ENCODE results near the gene PLA2G4A.

The PLA2G4A gene

DNA sequence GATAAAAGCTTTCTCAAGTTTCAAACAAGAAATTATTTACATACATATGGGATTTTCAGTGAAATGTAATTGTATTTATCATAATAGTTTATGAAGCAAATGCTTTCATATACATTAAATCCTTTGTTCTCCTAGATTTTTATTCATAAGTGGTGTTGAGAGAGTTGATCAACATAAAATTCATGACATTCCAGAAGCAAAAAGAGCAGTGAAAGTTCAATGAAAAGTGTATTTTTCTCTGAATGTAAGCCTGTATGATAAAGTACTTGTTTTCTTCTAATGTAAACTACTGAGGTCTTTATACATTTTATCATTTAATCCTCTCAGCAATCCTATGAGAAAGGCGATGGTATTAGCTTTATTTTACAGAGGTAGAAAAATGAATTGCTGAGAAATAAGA, 146.5 kb downstream of the PLA2G4A start:
- no peak for DNase-seq

DNA sequence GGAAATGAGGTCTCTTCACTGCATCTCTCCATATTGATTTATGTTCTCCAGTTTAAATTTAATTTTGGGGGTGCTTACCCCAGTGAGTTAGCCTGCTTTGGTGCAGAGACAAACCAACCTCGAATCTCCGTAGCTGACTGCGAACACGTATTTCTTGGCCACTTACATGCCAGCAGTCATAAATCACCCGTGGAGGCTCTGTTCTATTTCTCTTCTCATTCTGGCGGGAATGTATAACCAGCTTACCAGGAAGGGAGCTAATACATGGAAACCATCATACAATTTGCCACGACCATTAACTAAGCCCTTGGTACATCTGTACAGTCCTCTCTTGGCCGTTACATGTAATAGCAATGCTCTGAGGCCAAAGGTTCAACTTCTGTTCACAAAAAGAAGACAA, 148.0 kb downstream of the PLA2G4A start:
- no peak for DNase-seq

DNA sequence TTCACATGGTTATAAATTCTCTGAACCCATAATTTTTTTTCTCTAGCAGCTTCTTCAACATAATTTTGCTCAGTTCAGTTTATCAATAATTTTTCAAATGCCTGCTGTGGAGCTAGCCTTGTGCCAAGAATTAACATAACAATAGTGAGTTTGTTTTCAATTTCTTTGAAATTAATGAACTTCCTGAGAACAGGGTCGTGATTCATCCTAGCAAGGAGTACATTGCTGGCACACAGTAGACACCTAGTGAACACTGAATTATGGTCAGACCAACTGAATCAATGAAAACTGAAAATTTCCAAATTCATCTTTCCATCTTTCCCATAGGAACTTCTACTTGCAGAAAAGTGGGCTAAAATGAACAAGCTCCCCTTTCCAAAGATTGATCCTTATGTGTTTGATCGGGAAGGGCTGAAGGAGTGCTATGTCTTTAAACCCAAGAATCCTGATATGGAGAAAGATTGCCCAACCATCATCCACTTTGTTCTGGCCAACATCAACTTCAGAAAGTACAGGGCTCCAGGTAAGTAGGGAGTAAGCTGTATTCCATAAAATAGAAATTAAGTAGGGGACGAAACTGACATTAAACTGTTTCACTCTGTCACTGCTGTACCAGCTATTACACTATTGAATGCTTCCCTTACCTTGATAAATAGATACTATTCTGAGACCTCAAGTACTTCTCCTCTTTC, 148.7 kb downstream of the PLA2G4A start:
- DNase-seq, result no peak

DNA sequence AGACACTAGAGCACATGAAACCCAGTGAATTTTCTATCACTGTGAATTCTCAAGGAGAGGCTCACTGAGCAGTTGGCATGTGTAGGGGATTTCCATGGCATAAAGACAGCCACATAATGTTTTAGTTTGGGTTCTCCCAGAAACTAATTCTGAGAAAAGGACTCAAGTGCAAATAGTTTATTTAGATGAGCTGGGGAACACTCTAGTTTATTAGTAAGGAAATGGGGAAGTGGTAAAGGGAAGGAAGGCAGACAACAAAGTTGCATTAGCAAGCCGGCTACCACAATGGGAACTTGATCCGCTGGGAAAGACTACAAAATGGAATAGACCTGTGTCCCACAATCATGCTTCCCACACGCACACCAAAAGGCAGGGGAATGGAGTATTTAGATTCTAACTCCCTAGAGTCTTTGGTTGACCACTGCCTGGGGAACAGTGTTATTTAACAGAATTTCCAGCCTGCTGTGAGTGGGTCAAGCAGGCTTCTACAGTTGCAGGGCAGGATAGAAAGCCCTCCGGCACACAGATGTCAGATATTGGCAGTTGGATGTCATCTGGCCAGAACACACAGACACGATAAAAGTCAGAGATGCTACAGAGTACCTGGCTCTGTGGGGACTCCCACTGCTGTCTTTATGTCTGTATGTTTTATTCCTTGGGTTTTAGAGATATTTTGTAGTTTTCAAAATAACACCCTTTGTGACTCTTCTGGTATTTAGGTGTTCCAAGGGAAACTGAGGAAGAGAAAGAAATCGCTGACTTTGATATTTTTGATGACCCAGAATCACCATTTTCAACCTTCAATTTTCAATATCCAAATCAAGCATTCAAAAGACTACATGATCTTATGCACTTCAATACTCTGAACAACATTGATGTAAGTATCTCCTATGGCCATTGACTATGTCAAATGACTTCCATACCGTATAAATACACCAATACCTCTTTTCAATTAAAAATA, 150.1 kb downstream of the PLA2G4A start:
- no peak for DNase-seq

DNA sequence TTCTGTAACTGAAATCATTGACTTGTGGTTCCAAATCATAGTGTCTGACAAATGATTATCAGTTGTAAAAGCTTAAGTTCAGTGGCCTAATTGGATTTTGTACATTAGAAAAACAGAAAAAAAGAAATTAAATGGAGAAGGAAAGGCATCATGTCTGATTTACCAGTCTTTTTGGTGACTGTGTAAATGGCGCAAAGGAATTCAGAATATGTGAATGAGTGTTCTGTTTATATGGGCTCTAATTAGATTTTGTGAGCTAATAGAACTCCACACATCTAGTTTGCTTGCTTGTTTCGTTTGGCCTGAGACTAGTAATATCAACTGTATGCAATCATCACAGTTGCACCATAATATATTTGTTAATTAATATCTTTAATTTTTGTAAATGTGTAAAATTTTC, 151.7 kb downstream of the PLA2G4A start:
- no peak for DNase-seq

DNA sequence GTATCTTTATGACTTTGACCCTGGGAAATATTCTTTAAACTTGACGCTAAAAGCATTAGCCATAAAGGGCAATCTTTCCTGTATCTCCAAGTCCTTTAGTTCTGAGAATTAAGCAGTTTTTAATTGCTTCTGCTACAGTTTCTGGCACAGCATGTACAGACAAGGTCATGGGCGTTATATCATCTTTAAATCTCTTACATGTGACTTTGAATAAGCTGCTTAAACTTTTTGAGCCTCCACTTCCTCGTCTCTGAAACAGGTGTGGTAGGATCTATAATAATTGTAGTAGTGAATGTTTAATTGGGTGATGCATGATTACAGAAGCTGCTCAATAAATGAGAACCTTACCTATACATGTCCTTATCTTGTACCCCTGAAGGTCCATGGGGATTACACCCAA, 153.4 kb downstream of the PLA2G4A start:
- DNase-seq, result no peak

DNA sequence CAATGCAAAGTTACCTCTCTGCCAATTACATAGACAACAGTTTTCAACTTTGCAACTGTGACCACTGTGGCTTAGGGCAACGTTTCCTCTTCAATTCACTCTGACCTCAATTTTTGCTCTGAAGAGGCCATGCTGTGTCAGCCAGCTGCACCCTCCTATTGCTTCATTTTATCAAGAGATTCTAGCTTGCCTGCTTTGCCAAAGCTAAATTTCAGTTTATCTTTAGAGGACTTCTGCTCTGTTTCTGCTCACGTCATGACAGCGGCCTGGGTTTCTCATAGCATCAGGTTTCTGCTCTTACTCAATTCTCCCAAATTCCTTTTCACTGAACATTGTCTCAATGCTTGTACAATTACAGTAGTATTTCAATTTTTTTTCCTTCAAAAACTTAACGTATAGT, 154.6 kb downstream of the PLA2G4A start:
- no peak for DNase-seq

DNA sequence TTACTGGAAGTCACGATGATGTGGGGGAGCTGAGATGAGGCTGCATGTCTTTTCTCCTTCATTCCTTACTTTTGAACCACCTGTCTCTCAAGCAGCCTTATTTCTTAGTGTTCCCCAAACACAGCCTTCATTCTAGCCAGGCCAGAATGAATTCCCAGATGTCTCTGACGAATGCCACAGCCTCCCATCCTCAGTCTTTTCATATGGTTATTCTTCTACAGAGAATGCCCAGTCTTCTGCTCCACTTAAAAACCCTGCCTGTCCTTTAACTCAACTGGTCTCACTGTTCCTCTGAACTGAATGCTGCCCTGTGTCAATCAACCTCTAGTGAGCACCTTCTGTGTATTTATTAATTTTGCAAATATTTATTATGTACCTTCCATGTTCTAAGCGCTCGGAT, 156.2 kb downstream of the PLA2G4A start:
- no peak for DNase-seq

DNA sequence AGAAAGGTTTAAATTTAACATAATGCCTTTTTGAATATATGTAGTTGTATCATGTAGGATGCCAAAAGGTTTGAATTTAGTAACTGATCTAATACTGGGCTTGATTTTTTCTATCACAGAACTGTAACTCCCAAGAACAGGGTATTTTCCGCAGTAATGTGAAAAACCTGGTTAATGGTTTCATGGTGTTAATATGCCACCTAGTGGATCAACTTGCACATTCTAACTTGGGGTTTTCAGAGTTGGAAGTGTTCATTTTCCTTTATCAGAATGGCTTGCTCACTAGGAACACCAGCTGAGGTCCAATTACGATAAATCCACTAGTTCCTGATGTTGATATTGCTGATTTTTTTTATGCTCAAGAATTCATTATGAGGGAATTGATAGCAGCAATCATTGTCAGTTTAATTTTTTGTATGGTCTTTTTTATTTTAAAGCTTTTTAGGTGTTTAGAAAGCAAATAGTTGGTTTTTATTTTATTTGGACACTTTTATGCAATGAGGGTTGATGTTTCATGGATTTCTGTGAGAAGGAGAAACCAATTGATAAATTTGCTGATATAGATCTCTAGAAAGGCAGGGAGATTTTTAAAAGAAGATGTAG, 157.2 kb downstream of the PLA2G4A start:
- DNase-seq, result peak in 3 of 56 donors; percentile 2 to 12 (median 11)

DNA sequence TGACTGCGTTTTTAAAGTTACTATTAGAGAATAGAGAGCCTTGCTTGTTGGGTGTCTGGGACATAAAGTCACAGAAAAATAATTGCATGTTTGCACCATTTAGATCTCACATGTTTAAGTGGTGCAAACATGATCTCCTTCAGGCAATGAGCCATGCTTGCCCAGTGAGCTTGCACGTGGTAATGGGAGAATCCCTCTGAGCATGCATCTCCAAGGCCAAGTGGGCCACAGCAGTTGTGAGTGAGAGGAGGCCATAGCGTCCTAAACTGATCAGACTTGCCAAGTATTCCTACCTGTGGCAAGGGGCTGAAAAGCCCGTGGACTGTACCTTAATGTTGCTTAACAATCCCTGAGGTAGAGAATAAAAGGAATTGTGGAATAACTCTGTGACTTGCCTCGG, 158.3 kb downstream of the PLA2G4A start:
- DNase-seq, result no peak

DNA sequence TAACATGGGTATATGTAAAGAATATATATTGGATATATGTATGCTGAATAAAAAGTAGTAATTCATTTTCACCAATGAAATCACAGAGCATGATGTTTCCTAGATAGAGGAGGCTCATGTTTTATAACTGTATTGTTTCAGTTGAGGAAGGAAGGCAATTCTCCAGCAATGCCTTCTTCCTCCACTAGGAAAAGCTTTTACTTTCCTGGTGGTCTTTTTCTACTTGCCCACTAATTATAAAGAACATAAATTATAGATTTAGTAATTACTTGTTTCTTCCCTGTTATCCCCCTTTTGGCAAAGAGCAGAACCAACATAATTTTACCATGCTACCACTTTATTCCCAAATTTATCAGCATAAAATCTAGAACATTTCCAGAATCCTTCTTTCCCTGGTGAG, 159.0 kb downstream of the PLA2G4A start:
- no peak for DNase-seq

DNA sequence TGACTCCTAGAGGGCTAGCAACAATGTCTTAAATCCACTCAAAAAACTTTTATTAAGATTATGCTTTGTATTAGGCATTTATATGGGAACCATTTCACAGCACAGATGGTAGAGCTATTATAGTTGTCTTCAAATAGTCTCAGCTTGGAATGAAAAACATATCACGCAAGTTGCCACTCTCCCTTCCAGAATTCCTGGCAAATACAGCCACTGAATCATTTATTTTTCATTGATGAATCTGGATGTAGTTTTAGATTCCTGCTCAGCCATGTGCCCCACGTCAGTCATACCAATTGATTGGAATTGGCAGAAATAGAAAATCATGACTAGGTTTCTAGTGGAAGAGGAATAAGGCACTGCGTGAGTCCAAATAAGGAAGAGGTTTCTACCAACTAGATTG, 165.2 kb downstream of the PLA2G4A start:
- no peak for DNase-seq

DNA sequence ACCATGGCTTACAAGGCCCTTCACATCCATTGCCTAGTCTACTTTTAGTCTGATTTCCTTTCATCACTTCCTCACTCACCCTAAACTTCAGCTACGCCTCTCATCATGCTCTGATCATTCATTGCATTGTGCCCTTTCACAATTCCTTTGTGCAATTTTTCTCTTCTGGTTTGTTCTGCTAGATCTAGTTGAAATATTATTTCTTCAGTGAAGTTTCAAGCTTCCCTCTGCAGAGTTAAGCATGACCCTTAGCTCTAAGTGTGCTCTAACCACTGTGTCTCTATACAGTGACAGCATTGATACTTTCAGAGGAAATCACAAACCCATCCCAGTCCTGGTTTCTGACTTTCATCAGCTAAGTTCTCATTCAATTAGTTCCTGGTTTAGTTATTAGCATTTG, 166.1 kb downstream of the PLA2G4A start:
- no peak for DNase-seq

DNA sequence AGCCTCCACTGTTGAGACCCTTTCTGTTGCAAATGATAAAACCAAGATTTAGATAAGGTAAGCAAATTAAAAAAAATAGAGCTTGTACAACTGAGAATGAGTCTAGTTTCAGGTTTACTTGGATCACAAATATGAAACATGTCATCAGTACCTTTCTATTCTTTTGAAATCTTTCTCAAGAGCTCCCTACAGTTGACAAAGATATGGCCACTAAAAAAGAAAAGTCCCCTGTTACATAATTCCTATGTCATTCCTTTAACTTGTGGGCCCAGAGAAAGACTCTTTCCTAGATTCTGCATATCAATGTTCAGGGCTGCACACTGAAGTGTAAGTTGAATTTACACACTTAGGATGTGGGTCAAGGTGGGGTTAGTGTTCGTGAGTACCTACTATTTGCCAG, 168.1 kb downstream of the PLA2G4A start:
- no peak for DNase-seq

DNA sequence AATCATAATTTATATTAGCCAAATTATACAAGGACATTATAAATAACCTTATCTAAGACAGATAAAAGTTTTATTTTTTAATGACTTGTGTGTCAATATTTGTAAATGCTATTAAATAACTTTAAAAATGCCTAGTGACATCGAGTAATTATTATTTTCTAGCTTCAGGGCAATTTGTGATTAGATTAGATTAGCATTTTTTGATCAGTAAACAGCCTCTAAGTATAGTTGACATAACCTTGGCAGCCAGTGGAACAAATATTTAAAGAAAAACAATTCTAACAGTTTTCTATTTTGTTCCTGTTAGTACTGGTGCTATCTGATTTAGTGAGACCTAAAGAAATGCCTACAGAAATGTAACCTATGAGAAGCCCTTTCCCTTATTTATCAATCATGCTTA, 169.1 kb downstream of the PLA2G4A start:
- no peak for DNase-seq

DNA sequence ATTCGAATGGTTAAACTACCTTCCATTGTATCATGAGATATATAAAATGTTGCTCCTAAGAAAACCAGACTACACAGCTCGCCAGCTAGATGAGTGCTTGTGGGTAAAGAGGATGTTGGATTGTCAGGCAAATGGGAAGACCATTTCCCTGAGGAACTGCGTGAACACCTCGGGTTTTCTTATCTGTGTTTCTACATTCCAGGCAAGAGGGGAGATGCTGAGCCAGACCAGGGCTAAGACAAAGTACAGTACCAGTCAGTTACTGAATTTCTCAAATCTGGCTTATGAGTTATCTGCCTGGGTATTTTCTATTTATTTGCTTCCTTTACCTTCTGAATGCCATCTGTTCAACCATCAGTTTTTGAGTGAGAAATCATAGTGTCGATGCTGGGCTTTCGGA, 170.8 kb downstream of the PLA2G4A start:
- DNase-seq, result no peak

DNA sequence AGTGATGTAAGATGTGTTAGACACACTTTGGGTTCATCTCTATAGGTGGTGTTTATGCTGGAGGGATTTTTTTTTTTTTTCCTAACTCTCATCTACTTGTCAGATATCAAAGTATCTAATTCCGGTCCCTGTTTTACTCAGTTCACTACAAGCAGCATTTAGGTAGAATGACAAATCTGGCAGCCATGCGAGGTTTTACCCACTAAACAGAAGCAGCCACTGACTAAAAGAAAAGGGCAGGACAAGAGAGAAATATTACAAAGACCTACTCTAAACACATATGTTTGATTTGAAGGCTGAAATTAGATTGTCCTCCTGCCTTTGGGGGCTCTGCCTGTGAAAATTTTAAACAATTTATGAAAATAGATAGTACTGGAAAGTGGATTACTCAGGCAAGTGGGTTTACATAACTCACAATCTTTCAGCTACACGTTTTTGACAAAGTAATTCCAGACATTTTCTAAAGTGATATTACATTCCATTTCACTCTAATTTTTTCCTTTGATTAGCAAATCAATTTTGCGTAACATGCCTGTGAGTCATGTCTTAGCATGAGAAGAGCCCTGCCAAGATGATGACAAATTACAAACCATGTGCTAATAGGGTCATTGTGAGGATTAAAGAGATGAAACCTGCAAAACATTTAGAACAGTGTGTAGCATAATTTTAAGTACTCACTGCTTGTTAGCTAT, 172.6 kb downstream of the PLA2G4A start:
- DNase-seq, result peak in 3 of 56 donors; percentile 1 to 10 (median 2)

DNA sequence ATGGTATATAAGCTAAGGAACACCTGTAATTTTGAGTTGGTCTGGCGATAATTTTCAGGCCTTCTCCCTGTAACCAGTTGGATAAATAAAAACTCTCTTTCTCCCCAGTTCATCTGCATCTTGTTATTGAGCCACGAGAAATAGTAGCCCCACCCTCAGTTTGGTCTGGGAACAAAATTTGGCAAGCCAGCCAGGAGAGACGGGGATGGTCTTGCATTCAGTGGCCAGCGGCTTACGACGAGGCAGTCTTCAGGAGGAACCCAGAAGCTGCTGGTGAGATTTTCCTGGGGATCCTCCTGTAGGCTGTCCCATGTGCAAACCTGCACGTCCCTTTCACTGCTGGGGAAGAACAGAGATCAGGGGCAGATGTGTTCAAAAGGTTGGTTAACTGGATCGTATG, 174.6 kb downstream of the PLA2G4A start:
- no peak for DNase-seq

DNA sequence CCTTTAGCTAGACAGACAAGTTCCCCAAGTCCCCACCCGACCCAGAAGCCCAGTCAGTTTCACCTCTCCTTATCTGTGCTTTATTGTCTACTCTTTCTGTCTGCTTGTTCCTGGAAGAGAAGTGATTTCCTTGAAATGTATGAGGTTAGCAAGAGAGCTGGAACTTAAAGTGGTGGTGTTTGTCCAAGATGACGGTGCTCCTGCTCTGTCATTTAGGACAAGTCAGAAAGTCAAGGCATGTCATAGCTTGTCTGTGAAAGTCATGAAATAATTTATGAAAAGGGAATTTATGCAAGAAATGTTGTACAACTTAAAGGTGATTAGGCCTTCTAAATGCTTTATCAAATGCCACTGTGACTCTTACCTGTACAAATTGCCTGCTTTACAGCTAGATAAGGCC, 178.1 kb downstream of the PLA2G4A start:
- no peak for DNase-seq

DNA sequence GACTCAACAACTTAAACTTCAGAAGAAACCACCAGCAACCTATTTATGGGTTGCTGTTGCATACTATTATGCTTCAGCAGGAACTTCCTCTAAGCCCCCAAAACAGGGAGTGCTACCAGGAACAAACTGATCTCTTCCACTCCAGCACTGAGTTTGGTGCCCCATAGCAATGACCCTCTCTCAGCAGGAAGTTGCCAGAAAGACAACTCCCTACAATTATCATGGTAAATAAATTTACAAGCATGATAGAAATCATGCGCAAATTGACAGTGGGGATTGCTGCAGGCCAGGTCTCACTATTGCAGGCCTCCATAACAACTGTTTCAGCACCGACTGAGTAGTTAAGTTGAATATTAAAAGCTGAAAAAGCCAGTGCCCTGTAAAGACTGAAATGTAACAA, 180.6 kb downstream of the PLA2G4A start:
- DNase-seq, result no peak

DNA sequence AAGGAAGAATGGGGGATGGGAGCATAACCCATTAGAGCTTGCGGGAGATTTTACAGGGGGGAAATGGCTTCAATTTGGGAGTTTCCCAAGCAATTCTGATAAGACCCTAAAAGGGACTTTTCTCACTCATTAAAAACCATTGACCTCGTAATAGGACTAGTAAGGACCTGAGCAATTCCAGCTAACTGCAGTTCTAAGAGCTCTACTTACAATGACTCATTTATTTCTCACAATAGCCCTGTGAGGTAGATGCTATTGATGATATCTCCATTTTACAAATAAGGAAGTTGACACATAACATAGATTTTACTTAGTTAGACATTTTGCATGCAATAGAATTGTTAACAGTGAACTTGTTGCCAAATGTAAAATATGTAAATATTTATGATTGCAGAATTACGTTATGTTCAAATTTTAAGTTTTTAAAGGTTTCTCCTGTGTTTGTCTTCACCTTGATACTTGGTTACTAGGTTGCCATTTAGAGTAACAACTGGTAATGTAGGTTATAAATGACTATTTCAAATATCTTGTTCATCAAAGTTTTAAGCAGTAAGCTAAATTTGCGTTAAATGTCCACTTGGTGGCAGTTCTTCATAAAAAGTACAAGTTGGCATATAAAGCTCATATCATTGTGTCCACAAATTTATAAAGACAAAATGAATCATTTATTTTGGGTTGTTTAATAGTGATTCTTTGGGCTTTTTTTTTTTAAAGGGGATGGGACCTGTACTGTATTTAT, 182.0 kb downstream of the PLA2G4A start:
- no peak for DNase-seq
